GM19025 (cell line): Measurements from ENCODE around the gene MAP3K9.

Experiments
- ATAC-seq: cut with Tn5 transposase; IDR thresholded peaks from one replicate; pipeline ENCODE4 v1.9.1; 2021; ENCODE audit warnings: mild to moderate bottlenecking, low read depth, moderate library complexity; ENCODE audit not compliant: unreplicated experiment

MAP3K9 gene

DNA sequence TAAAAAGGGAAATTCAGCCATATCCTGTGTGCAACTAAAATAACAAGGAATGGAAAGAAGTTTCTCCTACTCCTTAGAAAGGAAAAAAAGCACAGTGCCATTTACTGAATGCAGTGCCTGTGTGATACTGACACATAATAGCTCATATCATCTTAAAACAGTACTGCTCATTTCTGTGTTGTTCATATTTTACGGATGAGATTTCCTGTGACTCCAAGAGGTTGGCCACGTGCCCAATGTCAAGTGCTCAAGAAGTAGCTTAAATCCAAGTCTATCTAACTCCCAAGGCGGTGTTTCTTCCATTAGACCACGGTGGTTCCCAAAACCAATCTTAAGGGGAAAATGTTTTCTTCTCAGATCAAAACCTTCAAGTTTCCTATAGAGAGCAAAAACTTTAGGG is 20.0 kb downstream of the MAP3K9 start:
- no peak for ATAC-seq

- ATAC-seq = no peak
These were observed 20.4 kb downstream of the MAP3K9 start for GRCh38 chr14:70788898-70789297.

DNA sequence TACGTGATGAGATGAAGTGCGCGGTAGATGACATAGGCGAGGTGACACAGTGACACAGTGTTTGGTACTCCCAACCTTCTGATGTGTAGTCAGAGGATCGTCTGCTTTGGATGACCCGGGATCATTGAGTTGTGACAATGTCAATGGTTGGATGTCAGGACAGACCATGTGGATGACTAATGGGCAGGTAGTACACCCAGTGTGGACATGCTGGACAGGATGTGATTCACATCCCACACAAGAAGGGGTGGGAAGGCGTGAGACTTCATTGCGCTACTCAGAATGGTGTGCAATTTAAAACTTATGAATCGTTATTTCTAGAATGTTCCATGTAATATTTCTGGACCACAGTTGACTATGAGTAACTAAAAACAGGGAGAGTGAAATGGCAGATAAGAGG is 23.8 kb downstream of the MAP3K9 start:
- ATAC-seq = no peak

DNA sequence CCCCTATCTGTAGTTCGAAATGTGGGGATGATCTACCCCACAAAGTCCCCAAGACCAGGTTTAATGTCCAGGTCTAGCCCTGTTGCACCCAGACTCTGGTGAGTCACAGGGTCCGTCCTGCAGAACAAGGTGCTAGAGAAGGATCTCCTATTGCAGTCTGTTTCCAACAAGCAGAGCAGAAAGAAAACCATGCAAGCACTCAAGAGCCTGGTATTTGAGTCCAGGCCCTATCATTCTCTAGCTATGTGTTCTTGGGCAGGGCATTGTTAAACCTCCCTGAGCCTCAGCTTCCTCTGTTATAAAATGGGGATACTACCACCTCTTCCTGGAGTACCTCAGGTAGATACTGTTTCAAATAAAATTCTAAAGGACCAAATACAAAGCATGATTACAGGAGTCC is 24.4 kb downstream of the MAP3K9 start:
- ATAC-seq = no peak

- no peak for ATAC-seq
These were observed 27.0 kb downstream of the MAP3K9 start for GRCh38 chr14:70782361-70782760.

GRCh38 chr14:70780396-70781075 is 28.8 kb downstream of the MAP3K9 start:
- ATAC-seq = no peak

DNA sequence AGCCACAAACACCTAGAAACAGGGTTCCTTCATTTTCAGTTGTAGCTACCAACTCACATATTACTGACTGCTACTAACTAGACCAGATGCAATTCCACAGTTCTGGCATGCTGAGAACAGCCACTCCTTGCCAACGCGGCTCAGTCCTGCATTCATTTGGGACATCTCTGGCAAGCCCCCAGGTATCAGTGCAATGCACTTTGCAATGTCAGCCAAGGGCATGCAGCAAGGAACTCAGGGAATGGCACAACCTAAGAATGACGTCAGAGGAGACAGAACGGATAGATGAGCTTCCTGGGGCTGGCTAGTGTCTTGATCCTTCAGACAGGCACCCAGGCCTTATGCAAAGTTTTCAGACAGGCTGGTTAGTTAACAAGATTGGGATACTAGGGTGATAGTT is 29.6 kb downstream of the MAP3K9 start:
- no peak for ATAC-seq

DNA sequence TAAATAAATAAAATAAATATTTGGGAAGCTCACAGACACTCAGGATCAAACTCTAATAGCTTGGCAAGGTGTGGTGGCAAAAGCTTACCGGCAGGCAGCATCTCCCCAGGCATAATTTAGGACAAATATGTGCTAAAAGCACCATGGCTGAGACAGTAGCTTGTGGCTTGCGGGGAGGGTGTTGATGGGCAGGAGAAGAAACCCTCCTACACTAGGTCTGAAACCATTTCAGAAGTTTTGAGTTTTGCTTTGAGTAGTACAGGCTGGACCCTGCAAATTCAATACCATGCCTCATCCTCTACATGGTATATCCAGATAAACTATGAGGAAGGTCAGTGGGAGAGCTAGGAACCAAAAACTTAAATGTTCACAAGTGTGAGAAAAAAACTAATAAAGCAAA is 33.1 kb downstream of the MAP3K9 start:
- ATAC-seq = no peak

- ATAC-seq = no peak
These were observed 36.0 kb downstream of the MAP3K9 start for GRCh38 chr14:70773182-70773862.

GRCh38 chr14:70771781-70772212 is 37.5 kb downstream of the MAP3K9 start:
- ATAC-seq = no peak

- no peak for ATAC-seq
These were observed 38.8 kb downstream of the MAP3K9 start for GRCh38 chr14:70770490-70770889.

DNA sequence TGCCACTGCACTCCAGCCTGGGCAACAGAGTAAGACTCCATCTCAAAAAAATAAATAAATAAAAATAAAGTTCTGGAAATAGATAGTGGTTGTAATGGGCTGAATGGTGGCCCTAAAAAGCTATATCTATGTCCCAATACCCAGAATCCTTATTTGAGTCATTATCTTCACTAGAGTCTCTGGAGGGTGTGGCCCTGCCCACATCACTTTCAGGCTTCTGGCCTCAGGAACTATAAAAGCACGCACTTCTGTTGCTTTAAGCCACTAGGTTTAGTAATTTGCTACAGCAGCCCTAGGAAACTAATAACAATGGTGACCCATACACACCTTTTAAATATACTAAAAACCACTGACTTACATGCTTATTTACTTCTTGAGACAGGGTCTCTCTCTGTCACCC is 49.9 kb downstream of the MAP3K9 start:
- ATAC-seq = no peak

GRCh38 chr14:70755655-70756054 is 53.7 kb downstream of the MAP3K9 start:
- no peak for ATAC-seq

- ATAC-seq = no peak
These were observed 54.3 kb downstream of the MAP3K9 start for GRCh38 chr14:70754991-70755390.

DNA sequence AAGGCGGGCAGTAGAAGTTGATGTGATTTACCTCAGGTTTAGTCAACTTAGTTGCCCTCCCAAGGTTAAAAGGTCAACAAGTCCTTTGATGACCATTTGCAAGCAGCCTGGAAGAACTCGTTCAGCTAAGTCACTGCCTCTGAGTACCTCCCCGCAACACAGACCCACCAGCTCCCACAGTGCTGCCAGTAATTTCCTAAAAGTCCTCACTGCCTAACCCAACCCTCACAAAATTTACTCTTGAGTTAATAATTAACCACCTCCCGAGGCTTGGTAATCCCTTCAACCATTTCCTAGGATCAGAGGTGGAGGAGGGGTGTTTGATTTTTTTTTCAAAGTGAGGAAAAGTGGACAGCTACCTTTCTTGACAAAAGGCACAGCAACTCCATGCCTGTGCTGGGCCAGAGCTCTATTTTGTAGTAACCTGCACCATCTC is 55.8 kb downstream of the MAP3K9 start:
- no peak for ATAC-seq

DNA sequence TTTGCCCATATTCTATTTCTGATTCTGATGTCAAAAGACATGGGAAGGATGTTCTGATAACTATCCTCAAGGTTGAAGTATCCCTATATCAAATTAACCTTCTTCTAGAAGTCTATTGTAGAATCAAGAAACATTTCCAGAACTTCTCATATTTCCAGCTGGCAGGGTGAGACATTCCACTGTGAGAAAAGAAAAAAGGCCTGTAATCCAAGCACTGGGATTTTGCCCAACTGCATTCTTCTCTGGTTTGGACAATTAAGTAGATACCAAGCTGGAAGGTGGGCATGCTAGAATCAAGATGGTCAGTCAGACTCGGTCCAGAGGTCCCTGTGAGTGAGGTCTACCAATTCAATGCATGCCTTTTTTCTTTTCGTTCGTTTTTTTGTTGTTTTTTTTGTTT is 60.9 kb downstream of the MAP3K9 start:
- ATAC-seq = no peak

DNA sequence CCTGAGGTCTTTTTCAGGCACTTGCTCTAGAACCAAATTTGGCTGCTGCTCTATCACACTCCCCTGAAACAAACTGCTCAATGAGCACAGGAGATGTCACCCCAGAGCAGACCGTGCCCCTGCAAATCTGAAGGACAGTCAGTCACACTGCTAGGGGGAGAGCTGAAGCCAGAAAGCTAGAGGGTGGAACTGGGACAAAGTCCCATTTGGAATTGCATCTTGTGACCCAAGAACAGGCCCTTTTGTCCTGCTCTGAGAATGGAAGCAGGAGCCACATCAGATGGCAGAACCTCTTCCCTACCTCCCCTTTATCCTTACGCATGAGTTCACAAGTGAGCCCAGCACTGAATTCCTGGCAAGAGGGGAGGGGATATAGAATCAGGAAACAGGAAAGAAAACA is 64.7 kb downstream of the MAP3K9 start:
- ATAC-seq = no peak

DNA sequence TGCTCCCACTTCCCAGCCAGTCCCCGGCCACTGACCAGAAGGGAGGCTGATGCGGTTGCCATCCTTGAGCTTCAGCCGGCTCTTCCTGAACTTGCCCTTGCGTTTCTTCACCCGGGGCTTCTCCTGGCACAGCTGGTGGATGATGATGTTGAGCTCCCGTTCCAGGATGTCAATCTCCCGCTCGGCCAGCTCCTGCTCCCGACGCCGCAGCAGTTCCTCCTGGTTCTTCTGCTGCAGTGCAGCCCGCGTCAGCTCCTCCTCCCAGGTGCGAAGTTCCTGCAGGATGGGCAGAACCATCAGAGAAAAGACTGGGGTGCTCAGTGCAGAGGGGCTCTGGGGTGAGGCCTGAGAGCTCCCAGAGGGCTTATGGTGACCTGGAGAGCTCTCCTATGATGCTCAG is 67.0 kb downstream of the MAP3K9 start:
- ATAC-seq = no peak

- ATAC-seq = no peak
These were observed 67.8 kb downstream of the MAP3K9 start for GRCh38 chr14:70741482-70741881.

- ATAC-seq = no peak
These were observed 74.3 kb downstream of the MAP3K9 start for GRCh38 chr14:70735043-70735442.

GRCh38 chr14:70731447-70732239 is 77.7 kb downstream of the MAP3K9 start:
- ATAC-seq = no peak
